Upper lobe of left lung (tissue), 6 donors: Measurements from ENCODE around the gene PRXL2B. TPM values are rescaled to one million over a fixed set of nuclear protein-coding genes. Genes with fewer than 3 reads are reported as not detected.
A peak's percentile ranks its signal among the peaks of the same experiment; 100 is the strongest.

Experiments
- ATAC-seq, 2 donors: fragments of 200-7000 bp; cut with Tn5 transposase; one replicate each; pipeline ENCODE4 v1.9.1; 2022; ENCODE audit warnings: mild to moderate bottlenecking in 2 of 2, moderate library complexity in 2 of 2; ENCODE audit not compliant: low FRiP score in 2 of 2
- DNase-seq, 2 donors: peaks; one replicate each; pipeline ENCODE4 v3.0.0-alpha.2; 2019 to 2020
- H3K27ac ChIP-seq, 4 donors: fragments of 200-600 bp; sonication (generic); one replicate each; pipeline ENCODE4 v1.5.1; 2016 to 2019
- H3K27me3 ChIP-seq, 4 donors: fragments of 200-600 bp; sonication (generic); one replicate each; pipeline ENCODE4 v1.5.1; 2017 to 2019
- H3K36me3 ChIP-seq, 4 donors: fragments of 200-600 bp; sonication (generic); one replicate each; pipeline ENCODE4 v1.5.1; 2016 to 2019
- H3K4me1 ChIP-seq, 4 donors: fragments of 200-600 bp; sonication (generic); one replicate each; pipeline ENCODE4 v1.5.1; 2018 to 2019
- H3K4me3 ChIP-seq, 4 donors: fragments of 200-600 bp; sonication (generic); one replicate each; pipeline ENCODE4 v1.5.1; 2017 to 2019; ENCODE audit warnings: mild to moderate bottlenecking in 2 of 4, moderate library complexity in 1 of 4
- H3K9me3 ChIP-seq, 4 donors: fragments of 200-600 bp; sonication (generic); one replicate each; pipeline ENCODE4 v1.5.1; 2018 to 2019
- CTCF ChIP-seq, 6 experiments: fragments of 450-650 bp in 4 of 6; fragments of 200-600 bp in 2 of 6; sonication (generic) in 2 of 6; IDR thresholded peaks; one replicate each; pipeline ENCODE4 v1.5.1; 2016 to 2019; ENCODE audit warnings: antibody characterized with exemption in 6 of 6
- EP300 ChIP-seq, 4 donors: sonication (generic); formaldehyde crosslinking; IDR thresholded peaks; one replicate each; pipeline ENCODE4 v1.5.1; 2017; ENCODE audit warnings: antibody characterized with exemption in 4 of 4, control low read depth in 2 of 4
- POLR2A ChIP-seq, 4 donors: fragments of 450-650 bp; IDR thresholded peaks; one replicate each; pipeline ENCODE4 v1.5.1; 2016 to 2017; ENCODE audit warnings: antibody characterized with exemption in 4 of 4, mild to moderate bottlenecking in 2 of 4
- POLR2AphosphoS5 ChIP-seq, 2 donors: sonication (generic); formaldehyde crosslinking; IDR thresholded peaks; one replicate each; pipeline ENCODE4 v1.5.1; 2017; ENCODE audit warnings: antibody characterized with exemption in 2 of 2
- WGBS, 2 donors: methylation state at CpG; one replicate each; pipeline ENCODE4 v1.1.5; 2017 to 2018; 5-methylcytosine and 5-hydroxymethylcytosine counted together
- total RNA-seq, 6 donors: library from RNA; depleted of rRNA in 4 of 6; stranded (reverse); fragments of >200 nt in 4 of 6; gene quantifications; one replicate each; pipeline versions ENCODE4 v1.1.0 to v1.2.1, GENCODE V29; 2016 to 2021
- donor health status: DM: no; HTN: no; CAD: no; lungs with moderate emphysema.
- donor health status: DM: no; HTN: yes; CAD: no; lungs with severe emphysema.

Gene PRXL2B, protein sequence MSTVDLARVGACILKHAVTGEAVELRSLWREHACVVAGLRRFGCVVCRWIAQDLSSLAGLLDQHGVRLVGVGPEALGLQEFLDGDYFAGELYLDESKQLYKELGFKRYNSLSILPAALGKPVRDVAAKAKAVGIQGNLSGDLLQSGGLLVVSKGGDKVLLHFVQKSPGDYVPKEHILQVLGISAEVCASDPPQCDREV
- 10 to 100 TPM; 10.5 to 34.2 (median 22.0) TPM for total RNA-seq

- no peak for TF ChIP-seq EP300 (IDR thresholded peaks at IDR 0.05)
- peak in 3 of 6 experiments; percentile 11 to 45 (median 25) for TF ChIP-seq CTCF (IDR thresholded peaks at IDR 0.05)
- TF ChIP-seq POLR2A (IDR thresholded peaks at IDR 0.05), result peak in 3 of 4 donors; percentile 78 to 98 (median 85)
- TF ChIP-seq POLR2AphosphoS5 (IDR thresholded peaks at IDR 0.05), result peak; percentile 84 to 95
- DNase-seq (peak; percentile 100), ATAC-seq (peak; percentile 96)
- peak within 1 kb of the TSS; percentile 74 to 91 (median 84) for H3K4me3 ChIP-seq
- no peaks in the 10 kb centered on the region for H3K27me3 ChIP-seq
- peaks cover 0 to 18% (median 11%) of the 10 kb centered on the region in 4 donors for H3K36me3 ChIP-seq
- H3K4me1 ChIP-seq, result peaks cover 37 to 54% (median 40%) of the 10 kb centered on the region in 4 donors
- no peaks in the 10 kb centered on the region for H3K9me3 ChIP-seq
- WGBS, 2 donors, result 0 to 1% methylated on average over 24 to 34 of the region's 107 CpGs
- peak within 1 kb of the TSS; percentile 96 to 99 (median 98) for H3K27ac ChIP-seq
These were observed at the start of gene PRXL2B for GRCh38 chr1:2586154-2587070. PRXL2B (plus strand) TSS chr1:2586777; CDS start chr1:2586886, 109 bp downstream.

DNA sequence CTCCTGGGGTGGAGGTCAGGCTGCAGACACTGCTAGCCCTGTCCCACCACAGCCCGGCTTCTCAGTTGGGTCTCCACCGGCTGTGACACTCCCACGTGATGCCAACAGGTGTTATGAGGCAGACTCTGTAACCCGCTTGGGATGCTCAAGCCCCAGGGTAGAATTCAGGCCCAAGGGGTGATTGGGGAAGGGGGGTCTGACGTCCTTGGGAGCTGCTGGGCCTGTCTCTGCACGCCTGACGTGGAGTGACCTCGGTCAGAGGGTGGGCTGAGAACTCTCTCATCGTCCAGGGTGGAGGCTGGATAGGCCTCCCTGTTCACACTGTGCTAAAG lies 48.8 kb upstream of the PRXL2B start:
- ATAC-seq (no peak), DNase-seq (no peak)
- 76% methylated on average over 9 of the region's 9 CpGs; no CpG with 5 or more reads in 1 of the 2 donors for WGBS, 2 donors
- H3K9me3 ChIP-seq, result no peaks in the 10 kb centered on the region
- H3K4me3 ChIP-seq, result no peak overlapping the region
- peaks cover 8 to 32% (median 29%) of the 10 kb centered on the region in 4 donors for H3K4me1 ChIP-seq
- no peak overlapping the region for H3K27ac ChIP-seq
- H3K36me3 ChIP-seq, result no peaks in the 10 kb centered on the region
- no peak for TF ChIP-seq EP300 (IDR thresholded peaks at IDR 0.05)
- TF ChIP-seq POLR2A (IDR thresholded peaks at IDR 0.05), result no peak
- TF ChIP-seq CTCF (IDR thresholded peaks at IDR 0.05), result no peak
- TF ChIP-seq POLR2AphosphoS5 (IDR thresholded peaks at IDR 0.05), result no peak
- H3K27me3 ChIP-seq, result peaks cover 0 to 12% (median 4%) of the 10 kb centered on the region in 4 donors

DNA sequence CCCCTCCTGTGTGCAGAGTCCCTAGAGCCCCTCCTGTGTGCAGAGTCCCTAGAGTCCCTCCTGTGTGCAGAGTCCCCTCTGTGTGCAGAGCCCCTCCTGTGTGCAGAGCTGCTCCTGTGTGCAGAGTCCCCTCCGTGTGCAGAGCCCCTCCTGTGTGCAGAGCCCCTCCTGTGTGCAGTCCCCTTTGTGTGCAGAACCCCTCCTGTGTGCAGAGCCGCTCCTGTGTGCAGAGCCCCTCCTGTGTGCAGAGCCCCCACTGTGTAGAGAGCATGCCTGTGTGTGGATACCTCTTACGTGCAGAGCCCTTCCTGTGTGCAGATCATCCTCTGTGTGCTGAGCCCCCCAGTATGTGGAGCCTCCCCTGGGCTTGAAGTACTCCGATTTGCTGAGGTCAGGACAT lies 48.2 kb upstream of the PRXL2B start:
- Histone ChIP-seq H3K4me3 (no peak overlapping the region), H3K27ac (no peak overlapping the region), H3K4me1 (peaks cover 8 to 33% (median 29%) of the 10 kb centered on the region in 4 donors), H3K27me3 (peaks cover 0 to 10% (median 4%) of the 10 kb centered on the region in 4 donors), H3K9me3 (no peaks in the 10 kb centered on the region), H3K36me3 (no peaks in the 10 kb centered on the region)
- DNase-seq (peak in 1 of 2 donors; percentile 6), ATAC-seq (no peak)
- TF ChIP-seq POLR2AphosphoS5 (IDR thresholded peaks at IDR 0.05) (no peak), POLR2A (IDR thresholded peaks at IDR 0.05) (no peak), CTCF (IDR thresholded peaks at IDR 0.05) (no peak), EP300 (IDR thresholded peaks at IDR 0.05) (no peak)
- 87 to 90% methylated on average over 2 to 4 of the region's 4 CpGs for WGBS, 2 donors

DNA sequence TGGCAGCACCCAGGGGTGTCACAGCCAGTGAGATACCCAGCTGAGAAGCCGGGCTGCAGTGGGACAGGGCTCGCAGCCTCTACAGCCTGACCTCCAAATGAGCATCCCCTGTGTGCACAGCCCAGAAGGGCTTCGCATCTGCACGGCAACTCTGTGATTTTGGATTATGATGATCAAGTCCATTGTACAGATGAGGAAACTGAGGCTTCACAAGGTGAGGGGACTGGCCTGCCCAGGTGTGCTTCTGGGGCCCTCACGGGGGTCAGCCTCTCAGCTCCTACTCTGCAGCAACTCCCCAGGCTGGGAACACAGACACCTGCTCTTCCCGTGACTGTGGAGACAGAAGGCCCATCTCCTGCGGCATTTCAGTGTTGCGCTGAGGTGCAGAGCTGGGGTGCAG lies 47.7 kb upstream of the PRXL2B start:
- Histone ChIP-seq H3K4me3 (no peak overlapping the region), H3K9me3 (no peaks in the 10 kb centered on the region), H3K27ac (no peak overlapping the region), H3K36me3 (no peaks in the 10 kb centered on the region), H3K27me3 (peaks cover 0 to 8% (median 4%) of the 10 kb centered on the region in 4 donors), H3K4me1 (peaks cover 11 to 37% (median 33%) of the 10 kb centered on the region in 4 donors)
- 96 to 100% methylated on average over 3 to 8 of the region's 8 CpGs for WGBS, 2 donors
- DNase-seq, result peak in 1 of 2 donors; percentile 25
- TF ChIP-seq POLR2A (IDR thresholded peaks at IDR 0.05), result no peak
- no peak for TF ChIP-seq POLR2AphosphoS5 (IDR thresholded peaks at IDR 0.05)
- ATAC-seq, result no peak

DNA sequence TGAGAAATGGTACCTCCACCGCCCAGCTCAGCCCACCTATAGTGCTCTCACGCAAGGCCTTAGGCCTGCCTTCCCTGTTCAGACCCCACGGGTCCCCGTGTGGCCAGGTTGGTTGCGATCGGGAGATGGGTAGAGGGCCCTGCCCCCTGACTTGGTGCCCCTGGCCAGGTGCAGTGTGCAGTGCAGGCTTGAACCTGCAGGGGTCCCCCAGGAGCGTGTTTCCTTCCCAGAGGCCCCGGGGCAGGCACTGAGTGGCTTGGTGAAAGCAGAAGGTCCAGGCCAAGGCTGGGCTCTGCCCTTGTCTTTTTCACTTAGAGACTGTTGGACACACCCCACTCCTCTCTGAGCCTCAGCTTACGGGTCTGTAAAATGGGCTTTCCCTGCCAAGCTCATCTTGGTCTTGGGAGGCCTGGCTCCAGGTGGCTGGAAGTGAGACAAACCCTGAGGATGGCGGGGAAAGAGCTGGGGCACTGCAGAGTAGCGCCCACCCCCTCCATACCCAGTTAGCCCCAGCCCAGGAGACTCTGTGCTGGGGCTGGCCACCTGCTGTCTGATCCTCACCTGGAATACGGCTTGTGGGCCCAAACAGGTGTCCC lies 47.2 kb upstream of the PRXL2B start:
- peaks cover 0 to 8% (median 4%) of the 10 kb centered on the region in 4 donors for H3K27me3 ChIP-seq
- H3K9me3 ChIP-seq, result no peaks in the 10 kb centered on the region
- ATAC-seq, result no peak
- peak in 1 of 2 donors; percentile 54 for DNase-seq
- TF ChIP-seq CTCF (IDR thresholded peaks at IDR 0.05) (peak in 4 of 6 experiments; percentile 26 to 38 (median 34)), POLR2AphosphoS5 (IDR thresholded peaks at IDR 0.05) (no peak), POLR2A (IDR thresholded peaks at IDR 0.05) (no peak)
- H3K4me3 ChIP-seq, result no peak overlapping the region
- H3K4me1 ChIP-seq, result peaks cover 16 to 40% (median 36%) of the 10 kb centered on the region in 4 donors
- WGBS, 2 donors, result 74 to 77% methylated on average over 4 to 12 of the region's 12 CpGs
- H3K27ac ChIP-seq, result no peak overlapping the region
- no peaks in the 10 kb centered on the region for H3K36me3 ChIP-seq
